PC-3 (cell line): ENCODE data around the gene BICDL2. TPM values are rescaled to one million over a fixed set of nuclear protein-coding genes. Genes with fewer than 3 reads are reported as not detected.

ENCODE experiments used
- ATAC-seq: fragments of 200-7000 bp; cut with Tn5 transposase; 2 replicates; pipeline ENCODE4 v1.9.1; 2020; ENCODE audit warnings: mild to moderate bottlenecking, moderate library complexity
- BruUV-seq: library from RNA; stranded (reverse); fragments of 400-500 nt; replicated peaks from 2 replicates; lab custom pipeline; 2021; lab: Mats Ljungman, UMichigan
- CTCF ChIA-PET: fragments of 300-600 bp; sonication (Branson Sonifier 250); formaldehyde crosslinking; loops from one replicate; lab custom pipeline; 2022; ENCODE audit warnings: antibody characterized with exemption; lab: Charles Lee
- POLR2A ChIA-PET: fragments of 300-600 bp; sonication (Branson Sonifier 250); formaldehyde crosslinking; loops from one replicate; lab custom pipeline; 2022; ENCODE audit warnings: antibody characterized with exemption; ENCODE audit not compliant: unreplicated experiment; lab: Charles Lee
- DNase-seq: peaks from one replicate; pipeline ENCODE4 v3.0.0-alpha.2; 2015
- H2AFZ ChIP-seq: fragments of 300-600 bp; sonication (generic); 2 replicates; pipeline ENCODE4 v1.6.0; 2016; ENCODE audit warnings: antibody characterized with exemption, low read length
- H3F3A ChIP-seq: fragments of 300-600 bp; sonication (generic); one replicate; pipeline ENCODE4 v1.6.0; 2017; ENCODE audit warnings: antibody characterized with exemption, low read length, control low read depth, mild to moderate bottlenecking; ENCODE audit not compliant: unreplicated experiment
- H3K27ac ChIP-seq: fragments of 300-600 bp; sonication (generic); 2 replicates; pipeline ENCODE4 v1.5.1; 2016; ENCODE audit warnings: mild to moderate bottlenecking, low read length
- H3K27me3 ChIP-seq: fragments of 300-600 bp; sonication (generic); 2 replicates; pipeline ENCODE4 v1.6.1; 2016; ENCODE audit warnings: low read length, mixed read lengths
- H3K36me3 ChIP-seq: fragments of 300-600 bp; sonication (generic); 2 replicates; pipeline ENCODE4 v1.6.1; 2016; ENCODE audit warnings: low read depth, mixed run types, low read length, mixed read lengths
- H3K4me1 ChIP-seq: fragments of 300-600 bp; sonication (generic); 2 replicates; pipeline ENCODE4 v1.5.1; 2016; ENCODE audit warnings: low read length; ENCODE audit not compliant: insufficient read depth
- H3K4me2 ChIP-seq: fragments of 300-600 bp; sonication (generic); 2 replicates; pipeline ENCODE4 v1.6.0; 2016; ENCODE audit warnings: low read length
- H3K4me3 ChIP-seq: fragments of 300-600 bp; sonication (generic); 2 replicates; pipeline ENCODE4 v1.5.1; 2016; ENCODE audit warnings: mild to moderate bottlenecking, low read length, mixed read lengths
- H3K79me2 ChIP-seq: fragments of 300-600 bp; sonication (generic); 2 replicates; pipeline ENCODE4 v1.6.1; 2017; ENCODE audit warnings: low read length, mixed read lengths
- H3K9ac ChIP-seq: fragments of 300-600 bp; sonication (generic); 2 replicates; pipeline ENCODE4 v1.6.0; 2016; ENCODE audit warnings: mild to moderate bottlenecking, low read length
- H3K9me2 ChIP-seq: fragments of 300-600 bp; sonication (generic); replicated peaks from 2 replicates; pipeline ENCODE4 v1.6.1; 2016; ENCODE audit warnings: mixed run types, low read length, mixed read lengths
- H3K9me3 ChIP-seq: fragments of 300-600 bp; sonication (generic); 2 replicates; pipeline ENCODE4 v1.6.1; 2016; ENCODE audit warnings: low read length, mixed read lengths
- H4K20me1 ChIP-seq: fragments of 300-600 bp; sonication (generic); 2 replicates; pipeline ENCODE4 v1.6.1; 2016; ENCODE audit warnings: low read length, mixed read lengths
- EZH2 ChIP-seq: fragments of 300-600 bp; sonication (generic); IDR thresholded peaks from one replicate; pipeline ENCODE4 v1.6.1; 2017; ENCODE audit warnings: antibody characterized with exemption, mild to moderate bottlenecking, low read length; ENCODE audit not compliant: unreplicated experiment
- EZH2phosphoT487 ChIP-seq: fragments of 300-600 bp; sonication (generic); IDR thresholded peaks from 2 replicates; pipeline ENCODE4 v1.6.1; 2018; ENCODE audit warnings: mild to moderate bottlenecking, antibody characterized with exemption, low read length, borderline replicate concordance
- intact Hi-C: fragments of 100-400 bp; cut with micrococcal nuclease; formaldehyde crosslinking; loops from 2 replicates; pipeline ENCODE4 v1.9.0; 2023
- total RNA-seq: library from RNA; depleted of rRNA; stranded (reverse); fragments of >200 nt; gene quantifications from 2 replicates; pipeline ENCODE4 v1.2.3, GENCODE V29; 2014
- TF ChIP-seq, protein P1 (sequence below): fragments of 300-600 bp; sonication (generic); conservative IDR thresholded peaks from 2 replicates; pipeline ENCODE4 v1.5.1; 2017; ENCODE audit warnings: antibody characterized with exemption, low read depth, mild to moderate bottlenecking, low read length

Gene BICDL2
- total RNA-seq, 1 experiment from 2014 or later: 16.3 TPM

DNA sequence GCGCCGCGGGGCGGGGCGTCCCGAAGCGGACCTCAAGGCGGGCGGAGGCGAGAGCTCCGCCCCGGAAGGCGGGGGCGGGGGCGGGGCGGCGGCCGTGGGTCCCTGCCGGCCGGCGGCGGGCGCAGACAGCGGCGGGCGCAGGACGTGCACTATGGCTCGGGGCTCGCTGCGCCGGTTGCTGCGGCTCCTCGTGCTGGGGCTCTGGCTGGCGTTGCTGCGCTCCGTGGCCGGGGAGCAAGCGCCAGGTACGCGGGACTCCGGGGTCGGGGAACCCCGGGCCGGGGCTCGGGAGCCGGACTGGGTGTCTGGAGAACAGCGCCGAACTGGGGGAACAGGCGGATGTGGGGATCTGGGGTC is 16.5 kb downstream of the BICDL2 start, which contains the start of gene TNFRSF12A:
TNFRSF12A (plus strand) TSS at position 122 of the 357 bp plus-strand sequence; CDS start at position 152, 30 bp downstream.
- peak; percentile 79 for DNase-seq
- no peaks in the 10 kb centered on the region for H4K20me1 ChIP-seq
- peak within 1 kb of the TSS; percentile 94 for H3K4me3 ChIP-seq
- peak within 1 kb of the TSS; percentile 99 for H3K4me2 ChIP-seq
- H3K27me3 ChIP-seq: no peaks in the 10 kb centered on the region
- CTCF ChIA-PET: interaction anchor here (0.6 to 1.2 kb wide), 4 partner anchors 8 to 1678 kb away, joined by 3 to 5 read pairs (median 4); no protein-coding TSS in a partner anchor
- H3K36me3 ChIP-seq: peaks cover 10% of the 10 kb centered on the region
- ATAC-seq: peak; percentile 3
- H3K79me2 ChIP-seq: peaks cover 12% of the 10 kb centered on the region
- peaks cover 18% of the 10 kb centered on the region for H3K4me1 ChIP-seq
- peak within 1 kb of the TSS; percentile 91 for H3K9ac ChIP-seq
- TF ChIP-seq, protein P1, sequence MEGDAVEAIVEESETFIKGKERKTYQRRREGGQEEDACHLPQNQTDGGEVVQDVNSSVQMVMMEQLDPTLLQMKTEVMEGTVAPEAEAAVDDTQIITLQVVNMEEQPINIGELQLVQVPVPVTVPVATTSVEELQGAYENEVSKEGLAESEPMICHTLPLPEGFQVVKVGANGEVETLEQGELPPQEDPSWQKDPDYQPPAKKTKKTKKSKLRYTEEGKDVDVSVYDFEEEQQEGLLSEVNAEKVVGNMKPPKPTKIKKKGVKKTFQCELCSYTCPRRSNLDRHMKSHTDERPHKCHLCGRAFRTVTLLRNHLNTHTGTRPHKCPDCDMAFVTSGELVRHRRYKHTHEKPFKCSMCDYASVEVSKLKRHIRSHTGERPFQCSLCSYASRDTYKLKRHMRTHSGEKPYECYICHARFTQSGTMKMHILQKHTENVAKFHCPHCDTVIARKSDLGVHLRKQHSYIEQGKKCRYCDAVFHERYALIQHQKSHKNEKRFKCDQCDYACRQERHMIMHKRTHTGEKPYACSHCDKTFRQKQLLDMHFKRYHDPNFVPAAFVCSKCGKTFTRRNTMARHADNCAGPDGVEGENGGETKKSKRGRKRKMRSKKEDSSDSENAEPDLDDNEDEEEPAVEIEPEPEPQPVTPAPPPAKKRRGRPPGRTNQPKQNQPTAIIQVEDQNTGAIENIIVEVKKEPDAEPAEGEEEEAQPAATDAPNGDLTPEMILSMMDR: no peak
- TF ChIP-seq EZH2phosphoT487: no peak
- no peak for TF ChIP-seq EZH2
- H3K9me3 ChIP-seq: no peaks in the 10 kb centered on the region
- H3K9me2 ChIP-seq: no peaks in the 10 kb centered on the region
- peak within 1 kb of the TSS; percentile 100 for H3K27ac ChIP-seq
- peak within 1 kb of the TSS; percentile 79 for H2AFZ ChIP-seq
- no TSS peak for BruUV-seq
- POLR2A ChIA-PET: interaction anchor here (0.6 to 1.7 kb wide), 7 partner anchors 8 to 1606 kb away, joined by 3 to 18 read pairs (median 5); partner anchors contain the start of genes NUBP2 and SPSB3
- H3F3A ChIP-seq: no peaks in the 10 kb centered on the region
- intact Hi-C loops: no loop called here

DNA sequence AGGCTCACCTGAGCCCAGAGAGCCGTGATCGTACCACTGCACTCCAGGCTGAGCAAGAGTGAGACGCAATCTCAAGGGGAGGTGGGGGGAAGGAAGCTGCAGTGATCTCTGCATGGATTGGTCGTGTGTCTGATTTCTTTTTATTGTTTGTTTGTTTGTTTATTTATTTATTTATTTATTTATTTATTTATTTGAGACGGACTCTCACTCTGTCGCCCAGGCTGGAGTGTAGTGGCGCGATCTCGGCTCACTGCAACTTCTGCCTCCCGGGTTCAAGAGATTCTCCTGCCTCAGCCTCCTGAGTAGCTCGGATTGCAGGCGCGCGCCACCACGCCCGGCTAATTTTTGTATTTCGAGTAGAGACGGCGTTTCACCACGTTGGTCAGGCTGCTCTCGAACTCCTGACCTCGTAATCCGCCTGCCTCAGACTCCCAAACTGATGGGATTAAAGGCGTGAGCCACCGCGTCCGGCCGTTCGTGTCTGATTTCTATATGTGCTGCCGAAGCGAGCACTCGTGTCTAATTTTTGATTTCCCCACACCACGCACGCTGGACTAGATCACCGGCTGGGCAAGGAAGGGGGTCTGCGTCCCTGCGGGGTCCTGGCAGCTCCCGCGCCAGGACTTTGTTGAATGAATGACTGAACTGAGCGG is 17.0 kb downstream of the BICDL2 start:
- H3K36me3 ChIP-seq: peaks cover 10% of the 10 kb centered on the region
- CTCF ChIA-PET: interaction anchor here (0.6 to 1.2 kb wide), 4 partner anchors 8 to 1678 kb away, joined by 3 to 5 read pairs (median 4); no protein-coding TSS in a partner anchor
- no peaks in the 10 kb centered on the region for H4K20me1 ChIP-seq
- peak overlapping the region; percentile 99 for H3K4me2 ChIP-seq
- H2AFZ ChIP-seq: peak overlapping the region; percentile 79
- no peaks in the 10 kb centered on the region for H3K9me3 ChIP-seq
- peak overlapping the region; percentile 94 for H3K4me3 ChIP-seq
- H3K79me2 ChIP-seq: peaks cover 12% of the 10 kb centered on the region
- peak overlapping the region; percentile 91 for H3K9ac ChIP-seq
- H3K27ac ChIP-seq: no peak overlapping the region
- H3F3A ChIP-seq: no peaks in the 10 kb centered on the region
- TF ChIP-seq EZH2phosphoT487 (no peak), EZH2 (no peak)
- TF ChIP-seq, protein P1: no peak
- DNase-seq (no peak), ATAC-seq (no peak)
- no peaks in the 10 kb centered on the region for H3K9me2 ChIP-seq
- no peaks in the 10 kb centered on the region for H3K27me3 ChIP-seq
- POLR2A ChIA-PET: interaction anchor here (0.6 to 1.7 kb wide), 7 partner anchors 8 to 1607 kb away, joined by 3 to 18 read pairs (median 5); partner anchors contain the start of genes NUBP2 and SPSB3
- intact Hi-C loops: no loop called here
- peaks cover 18% of the 10 kb centered on the region for H3K4me1 ChIP-seq
- no TSS peak for BruUV-seq
